GM12878 (cell line): ENCODE results near the gene ZDHHC3. TPM values are rescaled to one million over a fixed set of nuclear protein-coding genes. Genes with fewer than 3 reads are reported as not detected.

Experiments
- ATAC-seq: fragments of 200-7000 bp; cut with Tn5 transposase; 3 replicates; pipeline ENCODE4 v1.9.1; 2020; ENCODE audit warnings: mild to moderate bottlenecking, moderate library complexity
- BruUV-seq: library from RNA; stranded (reverse); fragments of 400-500 nt; replicated peaks from 2 replicates; lab custom pipeline; 2021; lab: Mats Ljungman, UMichigan
- CTCF ChIA-PET: fragments of 300-600 bp; sonication (Branson Sonifier 250); formaldehyde crosslinking; extraction: SDS; loops from one replicate; lab custom pipeline; 2021; ENCODE audit warnings: inconsistent platforms; lab: Yijun Ruan, JAX
- POLR2A ChIA-PET: fragments of 350-600 bp; formaldehyde crosslinking; extraction: SDS; loops from one replicate; lab custom pipeline; 2021; ENCODE audit warnings: inconsistent platforms; lab: Charles Lee
- RAD21 ChIA-PET: fragments of 300-600 bp; sonication (Branson Sonifier 250); formaldehyde crosslinking; loops from one replicate; lab custom pipeline; 2023; ENCODE audit warnings: antibody characterized with exemption; ENCODE audit not compliant: unreplicated experiment; lab: Charles Lee
- SMC1A ChIA-PET: fragments of 300-600 bp; sonication (Branson Sonifier 250); formaldehyde crosslinking; loops from one replicate; lab custom pipeline; 2023; ENCODE audit not compliant: unreplicated experiment, uncharacterized antibody; lab: Charles Lee
- DNase-seq: peaks from one replicate; pipeline ENCODE4 v3.0.0-alpha.2; 2011; ENCODE audit warnings: low read depth, low spot score
- FAIRE-seq: peaks from 3 replicates; lab custom pipeline; 2011; peaks lifted over from hg19 to GRCh38; lab: Jason Lieb, UNC
- H2AFZ ChIP-seq: 2 replicates; pipeline ENCODE4 v1.6.0; 2011; ENCODE audit warnings: low read depth, low read length, control low read depth; ENCODE audit not compliant: control insufficient read depth
- H3K27ac ChIP-seq: 2 replicates; pipeline ENCODE4 v1.5.1; 2011; ENCODE audit warnings: control low read depth; ENCODE audit not compliant: control insufficient read depth, insufficient read depth
- H3K27me3 ChIP-seq, 2 experiments: replicated peaks in 1 of 2; 2 replicates each; pipeline versions ENCODE4 v1.6.0 to v1.6.1; 2011; ENCODE audit warnings: low read length in 1 of 2; ENCODE audit not compliant: control insufficient read depth in 2 of 2, insufficient read depth in 2 of 2
- H3K36me3 ChIP-seq, 2 experiments: 2 replicates each; pipeline ENCODE4 v1.5.1; 2011; ENCODE audit warnings: low read length in 1 of 2; ENCODE audit not compliant: control insufficient read depth in 2 of 2, insufficient read depth in 2 of 2
- H3K4me1 ChIP-seq: 2 replicates; pipeline ENCODE4 v1.6.1; 2011; ENCODE audit warnings: mild to moderate bottlenecking, low read length, moderate library complexity, mixed read lengths; ENCODE audit not compliant: control insufficient read depth, insufficient read depth
- H3K4me2 ChIP-seq: 2 replicates; pipeline ENCODE4 v1.6.0; 2011; ENCODE audit warnings: control low read depth; ENCODE audit not compliant: control insufficient read depth, insufficient read depth
- H3K4me3 ChIP-seq: fragments of 200-600 bp; sonication (generic); 2 replicates; pipeline ENCODE4 v1.5.1; 2016
- H3K79me2 ChIP-seq: 2 replicates; pipeline ENCODE4 v1.6.0; 2011; ENCODE audit warnings: low read length; ENCODE audit not compliant: control insufficient read depth, insufficient read depth
- H3K9ac ChIP-seq: 2 replicates; pipeline ENCODE4 v1.8.0; 2011; ENCODE audit warnings: low read length, control low read depth, mixed read lengths; ENCODE audit not compliant: control insufficient read depth, insufficient read depth
- H3K9me3 ChIP-seq: replicated peaks from 3 replicates; pipeline ENCODE4 v1.5.1; 2011; ENCODE audit warnings: mild to moderate bottlenecking, low read length; ENCODE audit not compliant: control insufficient read depth, insufficient read depth
- H4K20me1 ChIP-seq: 2 replicates; pipeline ENCODE4 v1.6.0; 2011; ENCODE audit not compliant: control insufficient read depth, insufficient read depth
- E2F4 ChIP-seq: IDR thresholded peaks from 2 replicates; pipeline ENCODE4 v1.6.1; 2012; ENCODE audit warnings: low read depth, low read length, improper control_type of control experiment
- EED ChIP-seq: sonication (generic); IDR thresholded peaks from 2 replicates; pipeline ENCODE4 v1.6.1; 2016; ENCODE audit warnings: antibody characterized with exemption, low read depth
- EGR1 ChIP-seq, 2 experiments: IDR thresholded peaks; 1 replicate in 1 of 2; 2 replicates in 1 of 2; pipeline ENCODE4 v1.6.1; 2011 to 2012; ENCODE audit warnings: low read depth in 2 of 2, low read length in 2 of 2, borderline replicate concordance in 1 of 2, mild to moderate bottlenecking in 1 of 2, moderate library complexity in 1 of 2
- ESRRA ChIP-seq: IDR thresholded peaks from 2 replicates; pipeline ENCODE4 v1.6.1; 2012; ENCODE audit warnings: mild to moderate bottlenecking, low read length, improper control_type of control experiment
- EZH2 ChIP-seq: IDR thresholded peaks from 2 replicates; pipeline ENCODE4 v1.6.1; 2012; ENCODE audit warnings: low read depth, mild to moderate bottlenecking, control low read depth, inconsistent platforms, low read length, borderline replicate concordance; ENCODE audit not compliant: control insufficient read depth
- FOS ChIP-seq: IDR thresholded peaks from 3 replicates; pipeline ENCODE4 v1.6.1; 2011; ENCODE audit warnings: borderline replicate concordance; ENCODE audit not compliant: insufficient read length; ENCODE audit errors: extremely low read depth
- HCFC1 ChIP-seq: fragments of 150-350 bp; IDR thresholded peaks from 2 replicates; pipeline ENCODE4 v1.6.1; 2014; ENCODE audit warnings: low read length
- HSF1 ChIP-seq: fragments of 150-350 bp; IDR thresholded peaks from 2 replicates; pipeline ENCODE4 v1.6.1; 2014; ENCODE audit warnings: mild to moderate bottlenecking, low read depth, low read length
- JUNB ChIP-seq: IDR thresholded peaks from 2 replicates; pipeline ENCODE4 v1.6.1; 2016; ENCODE audit warnings: antibody characterized with exemption, mild to moderate bottlenecking
- MYC ChIP-seq: IDR thresholded peaks from 2 replicates; pipeline ENCODE4 v1.6.1; 2011; ENCODE audit warnings: mild to moderate bottlenecking, low read length, moderate library complexity, inconsistent platforms; ENCODE audit not compliant: insufficient read depth, insufficient replicate concordance, insufficient read length, severe bottlenecking
- NBN ChIP-seq: fragments of 450-650 bp; IDR thresholded peaks from 2 replicates; pipeline ENCODE4 v1.6.1; 2016
- NFYA ChIP-seq: IDR thresholded peaks from 2 replicates; pipeline ENCODE4 v1.6.1; 2011; ENCODE audit warnings: low read depth, mild to moderate bottlenecking, low read length, improper control_type of control experiment, borderline replicate concordance
- NRF1 ChIP-seq: conservative IDR thresholded peaks from 2 replicates; pipeline ENCODE4 v1.6.1; 2011; ENCODE audit warnings: mild to moderate bottlenecking, low read depth, low read length, improper control_type of control experiment
- POLR2A ChIP-seq: IDR thresholded peaks from 2 replicates; pipeline ENCODE4 v1.6.1; 2011; ENCODE audit warnings: low read depth, mild to moderate bottlenecking, low read length
- SMAD1 ChIP-seq: fragments of 450-650 bp; IDR thresholded peaks from 2 replicates; pipeline ENCODE4 v1.6.1; 2018; ENCODE audit warnings: mild to moderate bottlenecking, low read depth; ENCODE audit not compliant: partially characterized antibody
- WGBS: methylation state at CpG from one replicate; pipeline ENCODE4 v1.1.6; 2016; ENCODE audit warnings: low lambda C conversion rate; ENCODE audit not compliant: insufficient replicate concordance, insufficient coverage; ENCODE audit errors: missing lambda C conversion rate; 5-methylcytosine and 5-hydroxymethylcytosine counted together
- in situ Hi-C: fragments of 300-500 bp; cut with MboI; formaldehyde crosslinking; loops from 9 replicates; pipeline ENCODE4 v1.14.3; 2018; ENCODE audit warnings: mixed read lengths
- intact Hi-C: fragments of 100-400 bp; cut with micrococcal nuclease; formaldehyde crosslinking; loops from one replicate; pipeline ENCODE4 v1.14.2; 2022; ENCODE audit not compliant: unreplicated experiment
- polyA plus RNA-seq, 11 experiments: library from polyadenylated mRNA; depleted of rRNA in 4 of 11; unstranded in 6 of 11; stranded (reverse) in 5 of 11; fragments of >200 nt; fragmentation: Nextera tagmentation in 4 of 11; fragmentation: Illumina TruSeq in 1 of 11; extraction: Ambion mirVana in 4 of 11; extraction: Trizol in 1 of 11; gene quantifications; 1 replicate in 1 of 11; 2 replicates in 10 of 11; pipeline versions ENCODE4 v1.2.1 to v1.2.3, GENCODE V29; 2011 to 2016; ENCODE audit warnings: inconsistent platforms in 2 of 11, missing spikeins in 2 of 11, low read depth in 1 of 11
- total RNA-seq, 4 experiments: library from RNA; depleted of rRNA in 3 of 4; stranded (reverse); fragments of >200 nt in 3 of 4; fragmentation: Illumina TruSeq in 1 of 4; extraction: Trizol in 1 of 4; gene quantifications; 2 replicates each; pipeline versions ENCODE4 v1.2.1 to v1.2.3, GENCODE V29; 2013 to 2021

The ZDHHC3 gene
- total and polyA plus RNA-seq, 10 of the 15 experiments (the other 5 are each of a cell fraction or from before 2014, with no cell fraction given) = 6.8 to 79.1 (median 40.8) TPM

- in situ Hi-C loops = no loop called here
- DNase-seq = no peak
- no peak overlapping the region for H3K4me3 ChIP-seq
- ChIA-PET SMC1A (interaction anchor here (0.6 to 0.7 kb wide), 2 partner anchors 37 to 548 kb away, joined by 3 read pairs; no protein-coding TSS in a partner anchor), POLR2A (no interaction called here)
- 86% methylated on average over 9 of the region's 9 CpGs for WGBS
- H3K9ac ChIP-seq = no peak overlapping the region
- H3K4me1 ChIP-seq = no peaks in the 10 kb centered on the region; the same call in 1 of the 2 replicates
- H3K9me3 ChIP-seq = no peaks in the 10 kb centered on the region
- no peak for TF ChIP-seq EZH2
- TF ChIP-seq NBN = no peak
- no peak for TF ChIP-seq POLR2A
- no peak for TF ChIP-seq ESRRA
- no peak for TF ChIP-seq SMAD1
- no peak for TF ChIP-seq FOS
- TF ChIP-seq NFYA = no peak
- TF ChIP-seq E2F4 = no peak
- TF ChIP-seq HSF1 = no peak
- no peak for TF ChIP-seq EED
- no peak for TF ChIP-seq HCFC1
- no peak for TF ChIP-seq EGR1 (IDR thresholded peaks at IDR 0.05; ENCODE audit: borderline replicate concordance in 1 of 2, low read depth in 2 of 2, low read length in 2 of 2)
- no peak for TF ChIP-seq NRF1
- TF ChIP-seq MYC = no peak
- TF ChIP-seq JUNB = no peak
- TF ChIP-seq, all 136 proteins: peak for 0
- H3K36me3 ChIP-seq = peaks cover 9 to 27% of the 10 kb centered on the region in 2 experiments
- no peak overlapping the region for H3K27ac ChIP-seq
- H3K79me2 ChIP-seq = no peaks in the 10 kb centered on the region
- no peak for FAIRE-seq
- intact Hi-C loops = no loop called here
- ChIA-PET CTCF (interaction anchor here (0.8 kb wide), 1 partner anchor 34 kb away, joined by 3 read pairs; no protein-coding TSS in a partner anchor), RAD21 (interaction anchor here (0.7 to 0.9 kb wide), 2 partner anchors 13 to 70 kb away, joined by 3 to 4 read pairs; no protein-coding TSS in a partner anchor)
- H3K27me3 ChIP-seq = no peaks in the 10 kb centered on the region
- no peak overlapping the region for H2AFZ ChIP-seq
- no peak for ATAC-seq
- H4K20me1 ChIP-seq = no peaks in the 10 kb centered on the region
- no peak overlapping the region for H3K4me2 ChIP-seq
- no TSS peak for BruUV-seq
Measured at GRCh38 chr3:44942202-44942921, 33.6 kb downstream of the ZDHHC3 start.
